Peyer's patch (tissue), 4 donors: ENCODE data around the gene CELF2. TPM values are rescaled to one million over a fixed set of nuclear protein-coding genes. Genes with fewer than 3 reads are reported as not detected.

Source experiments
- DNase-seq, 3 donors: peaks; one replicate each; pipeline ENCODE4 v3.0.0-alpha.2; 2017 to 2019
- H3K27ac ChIP-seq, 4 donors: fragments of 200-600 bp; sonication (generic); one replicate each; pipeline ENCODE4 v1.5.1; 2016 to 2019
- H3K27me3 ChIP-seq, 2 donors: fragments of 200-600 bp; sonication (generic); one replicate each; pipeline ENCODE4 v1.5.1; 2019
- H3K36me3 ChIP-seq, 3 donors: fragments of 200-600 bp; sonication (generic); one replicate each; pipeline ENCODE4 v1.5.1; 2016 to 2019
- H3K4me1 ChIP-seq, 4 donors: fragments of 200-600 bp; sonication (generic); one replicate each; pipeline ENCODE4 v1.5.1; 2016 to 2019
- H3K4me3 ChIP-seq, 4 donors: fragments of 200-600 bp; sonication (generic); 1 replicate in 3 of 4; 2 replicates in 1 of 4; pipeline ENCODE4 v1.5.1; 2016 to 2019; ENCODE audit warnings: mild to moderate bottlenecking in 1 of 4
- H3K9me3 ChIP-seq, 4 donors: fragments of 200-600 bp; sonication (generic); one replicate each; pipeline ENCODE4 v1.5.1; 2016 to 2019; ENCODE audit warnings: mild to moderate bottlenecking in 1 of 4
- CTCF ChIP-seq, 6 experiments: fragments of 450-650 bp in 4 of 6; fragments of 200-600 bp in 2 of 6; sonication (generic) in 1 of 6; IDR thresholded peaks; one replicate each; pipeline ENCODE4 v1.5.1; 2017 to 2019; ENCODE audit warnings: antibody characterized with exemption in 6 of 6, mild to moderate bottlenecking in 3 of 6, moderate library complexity in 1 of 6
- POLR2A ChIP-seq, 2 donors: fragments of 450-650 bp; IDR thresholded peaks; one replicate each; pipeline ENCODE4 v1.5.1; 2017; ENCODE audit warnings: antibody characterized with exemption in 2 of 2, mild to moderate bottlenecking in 2 of 2, moderate library complexity in 2 of 2
- total RNA-seq, 4 donors: library from RNA; depleted of rRNA; stranded (reverse); fragments of >200 nt; gene quantifications; one replicate each; pipeline ENCODE4 v1.1.0, GENCODE V29; 2016

Gene CELF2
- total RNA-seq, 4 donors from 2014 or later, result 20.5 to 110 (median 40.7) TPM

GRCh38 chr10:11280187-11280932 lies 262.7 kb downstream of the CELF2 start:
- Histone ChIP-seq H3K36me3 (peaks cover 0 to 49% (median 0%) of the 10 kb centered on the region in 3 donors), H3K4me1 (no peaks in the 10 kb centered on the region), H3K4me3 (no peak overlapping the region), H3K27ac (no peak overlapping the region), H3K9me3 (no peaks in the 10 kb centered on the region), H3K27me3 (no peaks in the 10 kb centered on the region)
- no peak for TF ChIP-seq POLR2A (IDR thresholded peaks at IDR 0.05)
- no peak for TF ChIP-seq CTCF (IDR thresholded peaks at IDR 0.05)
- no peak for DNase-seq

- Histone ChIP-seq H3K27me3 (no peaks in the 10 kb centered on the region), H3K27ac (no peak overlapping the region), H3K4me1 (no peaks in the 10 kb centered on the region), H3K9me3 (no peaks in the 10 kb centered on the region), H3K36me3 (peaks cover 0 to 36% (median 0%) of the 10 kb centered on the region in 3 donors), H3K4me3 (no peak overlapping the region)
- TF ChIP-seq CTCF (IDR thresholded peaks at IDR 0.05) (no peak), POLR2A (IDR thresholded peaks at IDR 0.05) (no peak)
- no peak for DNase-seq
Measured at GRCh38 chr10:11282156-11282555, 264.5 kb downstream of the CELF2 start.

DNA sequence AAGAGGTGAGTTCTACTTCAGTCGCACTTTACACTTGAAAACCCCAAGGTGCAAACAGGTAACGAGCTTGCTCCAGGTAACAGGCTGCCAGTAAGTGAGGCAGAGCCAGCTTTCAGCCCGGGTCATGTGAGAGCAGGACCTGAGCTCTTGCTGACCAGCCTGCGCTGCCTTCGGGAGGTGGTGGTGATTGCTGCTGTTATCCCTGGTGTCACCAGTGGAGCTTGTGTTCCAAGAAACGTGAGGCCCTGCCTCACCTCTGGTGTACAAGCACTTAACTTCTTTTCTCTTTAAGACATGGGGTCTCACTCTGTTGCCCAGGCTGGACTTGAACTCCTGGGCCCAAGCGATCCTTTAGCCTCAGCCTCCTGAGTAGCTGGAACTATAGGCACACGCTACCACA lies 265.0 kb downstream of the CELF2 start:
- TF ChIP-seq POLR2A (IDR thresholded peaks at IDR 0.05), result no peak
- TF ChIP-seq CTCF (IDR thresholded peaks at IDR 0.05), result no peak
- H3K4me1 ChIP-seq, result no peaks in the 10 kb centered on the region
- H3K27me3 ChIP-seq, result no peaks in the 10 kb centered on the region
- DNase-seq, result no peak
- no peak overlapping the region for H3K4me3 ChIP-seq
- H3K9me3 ChIP-seq, result no peaks in the 10 kb centered on the region
- H3K27ac ChIP-seq, result no peak overlapping the region
- H3K36me3 ChIP-seq, result peaks cover 0 to 35% (median 0%) of the 10 kb centered on the region in 3 donors

GRCh38 chr10:11284291-11285085 lies 266.8 kb downstream of the CELF2 start:
- Histone ChIP-seq H3K36me3 (peaks cover 0 to 43% (median 0%) of the 10 kb centered on the region in 3 donors), H3K27ac (no peak overlapping the region), H3K4me3 (no peak overlapping the region), H3K9me3 (no peaks in the 10 kb centered on the region), H3K4me1 (no peaks in the 10 kb centered on the region), H3K27me3 (no peaks in the 10 kb centered on the region)
- no peak for DNase-seq
- TF ChIP-seq CTCF (IDR thresholded peaks at IDR 0.05), result no peak
- no peak for TF ChIP-seq POLR2A (IDR thresholded peaks at IDR 0.05)

DNA sequence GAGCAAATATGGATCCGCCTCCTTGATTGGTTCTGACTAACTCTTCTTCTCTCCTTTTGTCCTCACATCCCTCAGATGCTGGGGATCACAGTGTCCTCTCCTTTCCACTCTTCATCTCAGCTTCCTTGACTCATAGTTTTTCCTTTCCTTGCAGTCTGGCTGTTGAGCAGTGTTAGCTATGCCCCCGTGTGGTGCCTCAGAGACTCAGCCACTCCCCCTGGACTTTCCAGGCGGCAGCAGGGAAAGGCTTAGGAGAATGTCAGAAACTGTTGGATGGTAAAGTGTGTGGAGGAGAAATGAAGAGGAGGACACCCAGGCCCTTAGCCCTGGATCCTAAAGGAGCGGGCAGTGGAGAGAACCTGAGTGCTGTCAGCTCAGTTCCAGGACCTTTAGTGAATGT lies 267.5 kb downstream of the CELF2 start:
- no peak for DNase-seq

More for the DNA sequence above, 267.5 kb downstream of the CELF2 start:
- Histone ChIP-seq H3K27me3 (no peaks in the 10 kb centered on the region), H3K27ac (no peak overlapping the region), H3K9me3 (no peaks in the 10 kb centered on the region), H3K4me3 (no peak overlapping the region), H3K4me1 (no peaks in the 10 kb centered on the region), H3K36me3 (peaks cover 0 to 48% (median 0%) of the 10 kb centered on the region in 3 donors)
- TF ChIP-seq CTCF (IDR thresholded peaks at IDR 0.05), result no peak
- TF ChIP-seq POLR2A (IDR thresholded peaks at IDR 0.05), result no peak
